Neural progenitor cell (in vitro differentiated cells): ENCODE data around the gene HOXB9. TPM values are rescaled to one million over a fixed set of nuclear protein-coding genes. Genes with fewer than 3 reads are reported as not detected.

ENCODE experiments used
- DNase-seq: peaks from one replicate; pipeline ENCODE4 v3.0.0-alpha.2; 2016; ENCODE audit warnings: low spot score
- H2AFZ ChIP-seq: fragments of 200-600 bp; sonication (generic); replicated peaks from 2 replicates; pipeline ENCODE4 v1.6.1; 2016; ENCODE audit warnings: antibody characterized with exemption
- H3F3A ChIP-seq: fragments of 200-600 bp; sonication (generic); 2 replicates; pipeline ENCODE4 v1.6.1; 2016; ENCODE audit warnings: antibody characterized with exemption, low read depth
- H3K27ac ChIP-seq: fragments of 200-600 bp; sonication (generic); 2 replicates; pipeline ENCODE4 v1.5.1; 2016; ENCODE audit warnings: mild to moderate bottlenecking
- H3K27me3 ChIP-seq: fragments of 200-600 bp; sonication (generic); 2 replicates; pipeline ENCODE4 v1.6.1; 2016; ENCODE audit warnings: mild to moderate bottlenecking, moderate library complexity
- H3K36me3 ChIP-seq: fragments of 200-600 bp; sonication (generic); 2 replicates; pipeline ENCODE4 v1.5.1; 2016
- H3K4me1 ChIP-seq: fragments of 200-600 bp; sonication (generic); 2 replicates; pipeline ENCODE4 v1.6.1; 2016; ENCODE audit warnings: mixed run types
- H3K4me2 ChIP-seq: fragments of 200-600 bp; sonication (generic); 2 replicates; pipeline ENCODE4 v1.6.1; 2016
- H3K4me3 ChIP-seq: fragments of 200-600 bp; sonication (generic); 2 replicates; pipeline ENCODE4 v1.5.1; 2016
- H3K79me2 ChIP-seq: fragments of 200-600 bp; sonication (generic); 2 replicates; pipeline ENCODE4 v1.6.1; 2016; ENCODE audit warnings: low read depth
- H3K9ac ChIP-seq: fragments of 200-600 bp; sonication (generic); 2 replicates; pipeline ENCODE4 v1.6.1; 2016
- H3K9me3 ChIP-seq: fragments of 200-600 bp; sonication (generic); 2 replicates; pipeline ENCODE4 v1.5.1; 2016; ENCODE audit warnings: low read depth
- H4K20me1 ChIP-seq: fragments of 200-600 bp; sonication (generic); 2 replicates; pipeline ENCODE4 v1.6.1; 2016; ENCODE audit warnings: low read depth
- H3K27ac Mint-ChIP-seq: 3 replicates; pipeline ENCODE4 v1.8.0; 2021; ENCODE audit warnings: mixed read lengths
- H3K27me3 Mint-ChIP-seq: 2 replicates; pipeline ENCODE4 v1.8.0; 2022; ENCODE audit warnings: low read depth, mild to moderate bottlenecking, inconsistent platforms, moderate library complexity, mixed read lengths; ENCODE audit not compliant: insufficient read depth
- H3K36me3 Mint-ChIP-seq: 3 replicates; pipeline ENCODE4 v1.8.0; 2021; ENCODE audit warnings: mixed read lengths
- H3K4me1 Mint-ChIP-seq: 3 replicates; pipeline ENCODE4 v1.8.0; 2021; ENCODE audit warnings: mixed read lengths
- H3K4me3 Mint-ChIP-seq: 3 replicates; pipeline ENCODE4 v1.8.0; 2021; ENCODE audit warnings: mild to moderate bottlenecking, moderate library complexity, mixed read lengths
- H3K9me3 Mint-ChIP-seq: 3 replicates; pipeline ENCODE4 v1.8.0; 2020; ENCODE audit warnings: mixed read lengths
- CTCF ChIP-seq: fragments of 200-600 bp; sonication (generic); IDR thresholded peaks from 2 replicates; pipeline ENCODE4 v1.5.1; 2017; ENCODE audit warnings: antibody characterized with exemption, mild to moderate bottlenecking
- EZH2 ChIP-seq: fragments of 200-600 bp; sonication (generic); IDR thresholded peaks from 2 replicates; pipeline ENCODE4 v1.6.1; 2017; ENCODE audit warnings: antibody characterized with exemption, mild to moderate bottlenecking, moderate library complexity
- EZH2phosphoT487 ChIP-seq: fragments of 200-600 bp; sonication (generic); IDR thresholded peaks from 2 replicates; pipeline ENCODE4 v1.6.1; 2017; ENCODE audit warnings: antibody characterized with exemption
- total RNA-seq: library from RNA; depleted of rRNA; stranded (reverse); fragments of >200 nt; gene quantifications from 2 replicates; pipeline ENCODE4 v1.2.3, GENCODE V29; 2015; ENCODE audit warnings: low replicate concordance

The HOXB9 gene
- total RNA-seq, 1 donor from 2014 or later: not detected

- Histone ChIP-seq H3K9ac (no peak overlapping the region), H3K4me3 (no peak overlapping the region), H3K27me3 (peaks cover 100% of the 10 kb centered on the region), H4K20me1 (peaks cover 98% of the 10 kb centered on the region), H3K4me2 (no peak overlapping the region), H3K36me3 (no peaks in the 10 kb centered on the region), H3F3A (peaks cover 4% of the 10 kb centered on the region), H3K27ac (no peak overlapping the region), H3K9me3 (no peaks in the 10 kb centered on the region), H2AFZ (no peak overlapping the region), H3K79me2 (no peaks in the 10 kb centered on the region), H3K4me1 (peaks cover 9% of the 10 kb centered on the region)
- H3K4me3 Mint-ChIP-seq: no peak overlapping the region
- no peak for DNase-seq
- H3K9me3 Mint-ChIP-seq: peaks cover 12% of the 10 kb centered on the region
- no peaks in the 10 kb centered on the region for H3K36me3 Mint-ChIP-seq
- peaks cover 6% of the 10 kb centered on the region for H3K4me1 Mint-ChIP-seq
- TF ChIP-seq CTCF (no peak), EZH2 (peak; percentile 68), EZH2phosphoT487 (no peak)
- H3K27ac Mint-ChIP-seq: no peak overlapping the region
- H3K27me3 Mint-ChIP-seq: peaks cover 87% of the 10 kb centered on the region
Measured at GRCh38 chr17:48629411-48629759, 3.2 kb upstream of the HOXB9 start.

- Histone ChIP-seq H3K27ac (no peak overlapping the region), H3K27me3 (peaks cover 100% of the 10 kb centered on the region), H3K4me2 (no peak overlapping the region), H2AFZ (no peak overlapping the region), H3K4me1 (peaks cover 9% of the 10 kb centered on the region), H4K20me1 (peaks cover 98% of the 10 kb centered on the region), H3F3A (peaks cover 4% of the 10 kb centered on the region), H3K4me3 (no peak overlapping the region), H3K79me2 (no peaks in the 10 kb centered on the region), H3K36me3 (no peaks in the 10 kb centered on the region), H3K9me3 (no peaks in the 10 kb centered on the region), H3K9ac (no peak overlapping the region)
- no peaks in the 10 kb centered on the region for H3K36me3 Mint-ChIP-seq
- no peak overlapping the region for H3K27ac Mint-ChIP-seq
- no peak for DNase-seq
- peaks cover 6% of the 10 kb centered on the region for H3K4me1 Mint-ChIP-seq
- no peak overlapping the region for H3K4me3 Mint-ChIP-seq
- TF ChIP-seq CTCF: no peak
- TF ChIP-seq EZH2: peak; percentile 51
- peak; percentile 64 for TF ChIP-seq EZH2phosphoT487
- peaks cover 11% of the 10 kb centered on the region for H3K9me3 Mint-ChIP-seq
- peaks cover 87% of the 10 kb centered on the region for H3K27me3 Mint-ChIP-seq
Measured at GRCh38 chr17:48628649-48629410, 2.7 kb upstream of the HOXB9 start.

GRCh38 chr17:48627623-48628521 is 1.7 kb upstream of the HOXB9 start:
- Histone ChIP-seq H3K4me1 (peaks cover 9% of the 10 kb centered on the region), H3K79me2 (no peaks in the 10 kb centered on the region), H3K4me3 (no peak overlapping the region), H3K4me2 (no peak overlapping the region), H3K27ac (no peak overlapping the region), H3K27me3 (peaks cover 100% of the 10 kb centered on the region), H3K9ac (no peak overlapping the region), H4K20me1 (peaks cover 99% of the 10 kb centered on the region), H3K9me3 (no peaks in the 10 kb centered on the region), H3F3A (peaks cover 4% of the 10 kb centered on the region), H3K36me3 (no peaks in the 10 kb centered on the region), H2AFZ (no peak overlapping the region)
- DNase-seq: no peak
- H3K27ac Mint-ChIP-seq: no peak overlapping the region
- H3K4me3 Mint-ChIP-seq: no peak overlapping the region
- H3K36me3 Mint-ChIP-seq: no peaks in the 10 kb centered on the region
- peaks cover 6% of the 10 kb centered on the region for H3K4me1 Mint-ChIP-seq
- peaks cover 90% of the 10 kb centered on the region for H3K27me3 Mint-ChIP-seq
- TF ChIP-seq EZH2 (peak; percentile 5), EZH2phosphoT487 (peak; percentile 48), CTCF (no peak)
- peaks cover 14% of the 10 kb centered on the region for H3K9me3 Mint-ChIP-seq
